Glutamatergic neuron (in vitro differentiated cells): ENCODE results near the gene STARD4. TPM values are rescaled to one million over a fixed set of nuclear protein-coding genes. Genes with fewer than 3 reads are reported as not detected.

ENCODE experiments used
- DNase-seq: peaks from one replicate; pipeline ENCODE4 v3.0.0; 2022
- H3K27ac Mint-ChIP-seq: one replicate; pipeline ENCODE4 v1.8.0; 2020; ENCODE audit warnings: mild to moderate bottlenecking, mixed read lengths, inconsistent platforms; ENCODE audit not compliant: unreplicated experiment
- H3K27me3 Mint-ChIP-seq: one replicate; pipeline ENCODE4 v1.8.0; 2020; ENCODE audit warnings: mild to moderate bottlenecking, moderate library complexity, mixed read lengths, inconsistent platforms; ENCODE audit not compliant: unreplicated experiment
- H3K36me3 Mint-ChIP-seq: one replicate; pipeline ENCODE4 v1.8.0; 2020; ENCODE audit warnings: mild to moderate bottlenecking, mixed read lengths, inconsistent platforms; ENCODE audit not compliant: unreplicated experiment
- H3K4me1 Mint-ChIP-seq: one replicate; pipeline ENCODE4 v1.8.0; 2020; ENCODE audit warnings: mild to moderate bottlenecking, low read depth, mixed read lengths, inconsistent platforms; ENCODE audit not compliant: unreplicated experiment
- H3K4me3 Mint-ChIP-seq: one replicate; pipeline ENCODE4 v1.8.0; 2020; ENCODE audit warnings: mild to moderate bottlenecking, mixed read lengths, inconsistent platforms; ENCODE audit not compliant: unreplicated experiment
- H3K9me3 Mint-ChIP-seq: one replicate; pipeline ENCODE4 v1.8.0; 2020; ENCODE audit warnings: mild to moderate bottlenecking, moderate library complexity, mixed read lengths, inconsistent platforms; ENCODE audit not compliant: unreplicated experiment
- CTCF ChIP-seq: fragments of 200-600 bp; sonication (generic); IDR thresholded peaks from one replicate; pipeline ENCODE4 v1.5.0; 2021; ENCODE audit not compliant: partially characterized antibody, unreplicated experiment
- total RNA-seq: library from RNA; stranded (reverse); fragmentation: NEBNext Ultra II Directional; extraction: Animal tissue kit (Norgen Biotek cat#: 25700); gene quantifications from one replicate; pipeline ENCODE4 v1.2.1, GENCODE V29; 2021; ENCODE audit not compliant: unreplicated experiment

STARD4 gene
- total RNA-seq, 1 donor from 2014 or later, result 71.2 TPM

- no peak overlapping the region for H3K27ac Mint-ChIP-seq
- peaks cover 10% of the 10 kb centered on the region for H3K9me3 Mint-ChIP-seq
- no peak for DNase-seq
Measured at GRCh38 chr5:111469293-111469896, 42.9 kb downstream of the STARD4 start.

GRCh38 chr5:111463311-111463710 is 49.0 kb downstream of the STARD4 start:
- DNase-seq, result peak; percentile 54
- TF ChIP-seq CTCF, result no peak
- H3K36me3 Mint-ChIP-seq, result peaks cover 30% of the 10 kb centered on the region

More at GRCh38 chr5:111469293-111469896, 42.9 kb downstream of the STARD4 start:
- no peaks in the 10 kb centered on the region for H3K4me1 Mint-ChIP-seq
- peaks cover 30% of the 10 kb centered on the region for H3K36me3 Mint-ChIP-seq
- H3K4me3 Mint-ChIP-seq, result no peak overlapping the region
- H3K27me3 Mint-ChIP-seq, result no peaks in the 10 kb centered on the region
- no peak for TF ChIP-seq CTCF

GRCh38 chr5:111461934-111462333 is 50.4 kb downstream of the STARD4 start:
- no peak for TF ChIP-seq CTCF
- peaks cover 26% of the 10 kb centered on the region for H3K4me1 Mint-ChIP-seq
- H3K9me3 Mint-ChIP-seq, result peaks cover 6% of the 10 kb centered on the region
- peaks cover 2% of the 10 kb centered on the region for H3K27me3 Mint-ChIP-seq
- H3K36me3 Mint-ChIP-seq, result peaks cover 20% of the 10 kb centered on the region
- no peak overlapping the region for H3K4me3 Mint-ChIP-seq
- H3K27ac Mint-ChIP-seq, result peak overlapping the region; percentile 22
- DNase-seq, result no peak

More at GRCh38 chr5:111463311-111463710, 49.0 kb downstream of the STARD4 start:
- Mint-ChIP-seq H3K9me3 (peaks cover 10% of the 10 kb centered on the region), H3K4me3 (peak overlapping the region; percentile 65), H3K4me1 (peaks cover 22% of the 10 kb centered on the region), H3K27ac (peak overlapping the region; percentile 90), H3K27me3 (peaks cover 2% of the 10 kb centered on the region)

GRCh38 chr5:111461255-111461671 is 51.1 kb downstream of the STARD4 start:
- TF ChIP-seq CTCF, result peak; percentile 16
- peaks cover 2% of the 10 kb centered on the region for H3K9me3 Mint-ChIP-seq
- H3K4me3 Mint-ChIP-seq, result no peak overlapping the region
- DNase-seq, result peak; percentile 45
- H3K36me3 Mint-ChIP-seq, result peaks cover 15% of the 10 kb centered on the region
- peaks cover 26% of the 10 kb centered on the region for H3K4me1 Mint-ChIP-seq
- H3K27me3 Mint-ChIP-seq, result peaks cover 2% of the 10 kb centered on the region
- peak overlapping the region; percentile 78 for H3K27ac Mint-ChIP-seq

GRCh38 chr5:111454776-111455175 is 57.6 kb downstream of the STARD4 start:
- no peak for DNase-seq
- TF ChIP-seq CTCF, result no peak
- peaks cover 3% of the 10 kb centered on the region for H3K27me3 Mint-ChIP-seq
- peaks cover 5% of the 10 kb centered on the region for H3K9me3 Mint-ChIP-seq
- no peaks in the 10 kb centered on the region for H3K36me3 Mint-ChIP-seq
- H3K4me1 Mint-ChIP-seq, result peaks cover 29% of the 10 kb centered on the region
- peak overlapping the region; percentile 93 for H3K27ac Mint-ChIP-seq
- peak overlapping the region; percentile 47 for H3K4me3 Mint-ChIP-seq
